Stimulated activated CD8-positive, alpha-beta memory T cell treated with anti-CD3 and anti-CD28 coated beads, Interleukin-4, amount 100 ng/mL, for 24 hours (primary cell): ENCODE results near the gene GPR176.
A peak's percentile ranks its signal among the peaks of the same experiment; 100 is the strongest.
"Not testable (repeated sequence)": the region's sequence is repeated elsewhere in the genome, so short reads cannot be mapped to it uniquely, and the experiment has no call there.

Source experiments
- DNase-seq: peaks from one replicate; pipeline ENCODE4 v3.0.0-alpha.2; 2020; ENCODE audit warnings: low read depth

GPR176 gene

GRCh38 chr15:39936187-39936586, 16.1 kb upstream of the GPR176 start:
- DNase-seq = no peak

- DNase-seq = no peak
Observed at GRCh38 chr15:39935241-39935640, 15.2 kb upstream of the GPR176 start.

- DNase-seq = no peak
Observed at GRCh38 chr15:39934397-39935071, 14.5 kb upstream of the GPR176 start.

DNA sequence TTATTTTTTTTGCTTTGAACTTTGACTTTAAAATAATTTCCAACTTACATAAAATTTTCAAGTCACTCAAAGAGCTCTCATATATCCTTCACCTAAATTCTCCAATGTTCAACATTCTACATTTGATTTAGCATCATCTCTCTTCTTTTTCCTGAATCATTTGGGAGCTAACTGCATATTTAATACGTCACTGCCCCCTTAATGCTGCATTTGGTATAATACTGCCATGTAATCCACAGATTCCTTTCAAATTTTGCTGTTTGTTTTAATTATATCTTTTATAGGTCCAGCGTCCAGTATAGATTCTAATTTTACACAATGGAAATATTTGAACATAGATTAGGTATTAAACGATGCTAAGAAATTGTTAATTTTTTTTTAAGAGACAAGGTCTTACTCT, 11.5 kb upstream of the GPR176 start:
- DNase-seq = no peak

DNA sequence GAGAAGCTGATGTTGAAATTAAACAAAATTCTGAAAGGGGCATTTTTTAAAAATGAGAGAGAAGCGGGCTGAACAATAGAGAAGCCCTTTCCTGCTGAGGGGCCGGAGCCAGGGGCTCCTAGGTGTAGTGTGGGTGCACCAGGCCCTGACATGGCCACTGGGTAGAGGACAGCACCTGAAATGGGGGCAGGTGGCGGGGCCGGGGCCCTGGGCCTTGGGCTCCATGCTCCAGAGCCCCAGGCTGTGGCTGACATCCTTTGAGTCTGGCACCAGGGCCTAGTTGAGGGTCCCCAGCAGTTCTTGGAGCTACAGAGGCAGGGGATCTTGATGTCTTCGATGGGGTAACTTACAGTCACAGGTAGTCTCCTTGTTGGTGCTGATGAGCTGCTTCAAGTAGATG, 6.5 kb upstream of the GPR176 start:
- no peak for DNase-seq

GRCh38 chr15:39925112-39925842, 5.2 kb upstream of the GPR176 start:
- DNase-seq = no peak

DNA sequence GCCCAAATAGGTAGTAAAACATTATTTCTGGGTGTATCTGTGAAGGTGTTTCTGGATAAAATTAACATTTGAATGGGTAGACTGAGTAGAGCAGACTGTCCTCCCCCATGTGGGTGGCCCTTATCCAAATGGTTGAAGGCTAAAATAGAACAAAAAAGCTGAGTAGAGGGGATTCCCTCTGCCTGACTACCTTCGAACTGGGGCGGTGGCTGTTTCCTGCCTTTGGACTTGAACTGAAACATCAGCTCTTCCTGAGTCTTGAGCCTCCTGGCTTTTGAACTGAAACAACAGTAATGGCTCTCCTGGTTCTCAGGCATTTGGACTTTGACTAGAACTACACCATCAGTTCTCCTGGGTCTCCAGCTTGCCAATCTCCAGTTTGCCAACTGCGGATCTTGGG, 4.4 kb upstream of the GPR176 start:
- DNase-seq = no peak

- no peak for DNase-seq
Observed at GRCh38 chr15:39922462-39923092, 2.5 kb upstream of the GPR176 start.

DNA sequence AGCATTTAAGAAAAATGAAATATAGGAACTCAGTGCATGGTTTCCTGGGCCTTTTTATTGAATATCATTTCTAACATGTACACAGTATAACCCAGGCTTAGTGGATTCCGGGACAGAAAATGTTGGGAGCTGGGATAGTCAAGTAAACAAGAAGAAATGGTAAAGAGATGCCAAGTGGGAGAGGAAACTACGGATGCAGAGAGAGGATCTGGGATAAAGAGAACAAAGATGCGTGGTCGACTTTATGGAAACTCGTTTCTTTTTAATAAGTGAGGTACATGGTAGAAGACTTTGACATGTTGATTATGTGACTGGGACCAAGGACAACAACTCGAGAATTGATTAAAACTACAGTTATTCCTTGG, 1.2 kb upstream of the GPR176 start:
- DNase-seq = no peak

DNA sequence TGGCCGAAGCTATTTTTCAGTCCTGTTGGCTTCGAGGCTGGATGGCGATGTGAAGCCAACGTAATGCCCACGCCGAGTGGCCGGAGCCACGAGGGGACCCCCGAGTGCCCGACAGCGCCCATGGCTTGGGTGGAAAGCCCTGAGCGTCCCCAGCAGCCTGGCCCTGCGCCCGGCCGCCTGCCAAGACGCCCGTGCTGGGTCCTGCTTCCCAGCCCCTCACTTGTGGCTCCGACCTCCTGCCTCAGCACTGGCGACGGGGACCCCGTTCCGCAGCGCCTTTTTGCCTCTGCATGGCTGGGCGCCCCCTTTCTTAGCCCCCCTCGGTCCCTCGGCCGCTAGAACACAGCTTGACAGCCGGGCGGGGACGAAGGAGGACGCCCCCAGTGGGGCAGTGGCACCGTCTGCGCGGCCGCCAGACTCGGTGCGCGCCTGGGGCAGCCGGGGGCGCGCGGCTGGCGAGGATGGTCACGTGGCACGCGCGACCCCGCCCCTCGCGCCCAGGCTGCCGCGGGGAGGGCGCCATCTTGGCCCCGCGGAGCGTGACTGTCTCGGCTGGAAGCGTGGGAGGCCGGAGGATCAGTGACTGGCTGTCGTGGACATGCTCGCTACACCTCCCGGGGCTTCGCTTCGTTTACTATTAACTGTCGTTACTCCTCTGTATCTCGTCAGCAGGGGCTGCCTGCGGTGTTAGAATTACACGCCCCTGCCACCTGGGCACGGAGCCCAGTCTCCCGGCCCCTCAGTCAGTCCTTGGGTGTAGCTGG, 626 bp upstream of the GPR176 start:
- DNase-seq = peak; percentile 77

DNA sequence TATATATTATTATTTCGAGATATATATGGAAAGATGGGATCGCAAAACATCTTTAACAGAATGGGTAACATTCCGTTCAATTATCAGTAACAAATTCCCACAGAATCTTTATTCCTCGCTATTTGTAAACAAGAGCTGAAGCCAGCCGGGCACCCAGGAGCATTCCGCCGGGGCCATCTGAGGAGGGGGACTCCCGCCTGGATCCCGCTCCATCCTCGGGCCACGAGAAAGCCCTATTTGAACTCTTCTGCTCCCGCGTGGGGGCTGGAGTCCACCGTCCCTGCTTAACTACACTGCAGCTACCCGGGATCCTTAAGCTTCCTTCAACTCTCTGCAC, 687 bp downstream of the GPR176 start:
- no peak for DNase-seq

DNA sequence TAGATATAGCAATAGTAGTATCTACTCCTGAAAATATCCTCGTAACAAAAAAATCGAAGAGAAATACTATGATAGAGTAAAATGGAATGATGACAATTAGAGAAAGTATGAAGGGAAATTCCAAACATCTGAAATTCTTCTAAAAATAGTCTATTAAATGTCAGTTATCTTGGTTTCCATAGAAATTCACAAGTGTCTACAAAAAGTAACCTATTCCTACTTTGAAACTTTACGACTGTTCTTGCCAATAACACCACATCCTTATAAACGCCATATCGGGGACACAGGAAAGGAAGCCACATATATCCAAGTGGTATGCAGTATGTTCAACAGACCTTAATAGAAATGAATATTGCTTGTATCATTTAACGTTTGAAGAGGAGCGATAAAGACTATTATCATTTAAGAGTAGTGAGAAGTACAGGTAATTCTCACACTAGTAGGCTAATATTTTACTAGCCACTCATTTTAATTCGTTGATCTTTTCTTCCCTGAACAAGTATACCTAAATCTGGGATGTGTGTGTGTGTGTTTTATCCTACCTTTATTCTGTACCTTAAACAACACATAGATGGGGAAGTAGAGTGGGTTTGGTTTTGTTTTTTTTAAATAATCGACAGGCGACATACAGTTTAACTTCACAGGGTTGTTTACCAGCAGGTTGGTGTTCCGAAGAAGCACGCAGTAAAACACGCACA, 1.2 kb downstream of the GPR176 start:
- no peak for DNase-seq

DNA sequence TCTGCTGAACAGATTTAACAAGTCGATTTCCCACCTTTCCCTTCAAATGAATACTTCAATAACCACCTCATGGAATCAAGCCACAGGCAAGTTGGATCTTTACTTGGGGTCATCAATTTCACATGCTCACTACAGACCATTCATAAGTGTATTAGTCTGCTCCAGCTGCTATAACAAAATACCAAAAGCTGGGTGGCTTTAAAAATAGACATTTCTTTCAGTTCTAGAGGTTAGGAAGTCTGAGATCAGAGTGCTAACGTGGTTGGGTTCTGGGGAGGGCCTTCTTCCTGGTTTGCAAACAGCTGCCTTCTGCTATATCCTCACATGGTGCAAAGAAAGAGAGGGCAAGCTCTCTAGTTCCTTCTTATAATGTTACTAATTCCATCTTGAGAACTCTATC, 5.1 kb downstream of the GPR176 start:
- no peak for DNase-seq

DNA sequence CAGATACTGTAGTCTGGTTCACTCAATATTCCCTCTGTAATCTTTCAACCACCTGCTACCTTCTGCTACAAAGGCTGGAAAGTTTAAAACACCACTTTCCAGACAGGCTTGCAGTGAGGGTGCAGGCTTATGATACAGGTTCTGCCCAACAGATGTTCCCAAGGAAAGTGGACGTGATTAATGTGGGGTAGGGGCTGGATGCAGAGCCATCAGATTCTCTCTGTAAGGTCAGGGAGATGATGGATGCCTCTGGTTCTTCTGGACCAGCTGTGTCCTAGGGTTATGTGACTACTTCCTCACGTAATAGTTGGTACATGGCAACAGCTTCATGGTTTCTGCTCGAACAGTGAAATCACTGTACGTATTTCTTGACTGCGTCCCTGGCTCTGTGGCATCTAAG, 11.1 kb downstream of the GPR176 start:
- no peak for DNase-seq

DNA sequence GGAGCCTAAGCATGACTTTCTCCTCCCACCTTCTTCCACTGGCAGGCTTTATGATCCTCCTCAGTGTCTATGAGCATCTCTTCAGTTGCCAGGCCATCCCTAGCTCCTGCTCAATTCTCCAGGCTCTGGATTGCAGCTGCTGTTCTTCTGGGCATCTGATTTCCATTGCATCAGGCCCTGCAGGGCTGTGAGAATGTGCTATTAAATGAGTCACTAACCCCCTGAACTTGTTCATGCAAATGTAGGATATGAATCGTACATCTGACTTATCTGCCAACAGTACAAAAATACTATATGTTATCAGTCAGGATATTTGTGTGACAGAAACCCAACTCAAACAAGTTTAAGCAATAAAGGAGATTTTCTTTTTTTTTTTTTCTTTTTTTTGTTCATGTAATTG, 11.9 kb downstream of the GPR176 start:
- DNase-seq = no peak

GRCh38 chr15:39907216-39907615, 12.8 kb downstream of the GPR176 start:
- no peak for DNase-seq

GRCh38 chr15:39904115-39904514, 16.0 kb downstream of the GPR176 start:
- DNase-seq = no peak

DNA sequence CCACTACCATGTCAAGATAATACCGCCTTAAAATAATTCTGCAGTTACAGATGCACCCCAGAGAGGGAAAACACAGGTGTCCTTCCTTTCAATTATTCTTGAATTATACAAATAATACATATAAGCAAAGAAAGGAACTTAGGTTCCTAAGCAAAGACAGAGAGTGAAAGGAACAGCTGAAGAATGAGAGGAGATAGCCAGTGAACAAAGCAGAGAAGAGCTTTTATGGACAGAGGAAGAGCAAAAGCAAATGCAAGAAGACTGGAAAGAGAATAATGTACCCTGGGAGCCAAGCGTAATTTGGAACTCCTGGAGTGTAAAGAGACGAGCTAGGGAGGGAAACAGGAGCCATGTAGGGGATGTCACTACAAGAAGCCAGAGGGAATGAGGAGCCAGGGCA, 21.7 kb downstream of the GPR176 start:
- no peak for DNase-seq

DNA sequence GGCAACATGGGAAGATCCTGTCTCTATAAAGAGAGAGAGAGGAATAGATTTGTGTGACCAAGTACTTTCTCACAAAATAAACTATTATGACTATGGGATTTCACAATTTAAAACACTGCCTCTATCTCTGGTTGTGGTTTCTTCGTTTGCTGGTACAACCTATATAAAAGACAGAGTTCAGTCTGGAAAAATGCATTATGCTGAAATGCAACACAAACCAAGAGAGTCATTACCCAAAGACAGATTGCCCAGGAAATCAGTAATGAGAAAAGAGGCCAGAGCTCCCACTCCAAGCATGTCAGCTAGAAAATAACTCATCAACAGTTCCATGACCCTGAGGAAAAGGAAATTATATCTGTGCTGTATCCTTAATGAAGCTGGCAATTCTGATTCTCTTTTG, 23.2 kb downstream of the GPR176 start:
- DNase-seq = no peak

DNA sequence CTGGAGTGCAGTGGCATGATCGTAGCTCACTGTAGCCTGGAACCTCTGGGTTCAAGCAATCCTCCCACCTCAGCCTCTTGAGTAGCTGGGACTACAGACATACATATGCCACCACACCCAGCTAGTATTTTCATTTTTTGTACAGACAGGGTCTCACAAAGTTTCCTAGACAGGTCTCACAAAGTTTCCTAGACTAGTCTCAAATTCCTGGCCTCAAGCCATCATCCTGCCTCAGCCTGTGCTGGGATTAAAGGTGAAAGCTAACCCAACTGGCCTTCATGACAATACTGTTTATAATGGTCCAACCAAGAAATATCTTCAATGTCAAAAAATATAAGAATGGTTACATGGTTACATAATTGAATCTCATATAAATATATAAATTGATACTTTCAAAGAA, 24.0 kb downstream of the GPR176 start:
- DNase-seq = no peak

DNA sequence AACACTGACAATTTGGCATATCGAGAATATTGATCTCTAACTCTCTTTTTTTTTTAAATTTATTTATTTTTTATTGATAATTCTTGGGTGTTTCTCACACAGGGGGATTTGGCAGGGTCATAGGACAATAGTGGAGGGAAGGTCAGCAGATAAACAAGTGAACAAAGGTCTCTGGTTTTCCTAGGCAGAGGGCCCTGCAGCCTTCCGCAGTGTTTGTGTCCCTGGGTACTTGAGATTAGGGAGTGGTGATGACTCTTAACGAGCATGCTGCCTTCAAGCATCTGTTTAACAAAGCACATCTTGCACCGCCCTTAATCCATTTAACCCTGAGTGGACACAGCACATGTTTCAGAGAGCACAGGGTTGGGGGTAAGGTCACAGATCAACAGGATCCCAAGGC, 27.0 kb downstream of the GPR176 start:
- DNase-seq = not testable (repeated sequence)

- no peak for DNase-seq
Observed at GRCh38 chr15:39892418-39892817, 27.6 kb downstream of the GPR176 start.
